Breast epithelium (tissue), 4 donors: ENCODE measurements around the gene KAT8. TPM values are rescaled to one million over a fixed set of nuclear protein-coding genes. Genes with fewer than 3 reads are reported as not detected.
"Not testable (repeated sequence)": the region's sequence is repeated elsewhere in the genome, so short reads cannot be mapped to it uniquely, and the experiment has no call there.

Source experiments
- DNase-seq, 2 donors: peaks; one replicate each; pipeline ENCODE4 v3.0.0-alpha.2; 2019; ENCODE audit warnings: low spot score in 2 of 2
- H3K27ac ChIP-seq, 2 donors: fragments of 200-600 bp; sonication (generic) in 1 of 2; one replicate each; pipeline ENCODE4 v1.5.1; 2016 to 2019; ENCODE audit warnings: mild to moderate bottlenecking in 1 of 2
- H3K27me3 ChIP-seq, 2 donors: fragments of 200-600 bp; sonication (generic) in 1 of 2; one replicate each; pipeline versions ENCODE4 v1.5.1 to v1.6.0; 2017 to 2019; ENCODE audit warnings: control low read depth in 1 of 2, mild to moderate bottlenecking in 1 of 2
- H3K36me3 ChIP-seq: fragments of 200-600 bp; one replicate; pipeline ENCODE4 v1.5.1; 2019
- H3K4me1 ChIP-seq, 2 donors: fragments of 200-600 bp; sonication (generic); one replicate each; pipeline ENCODE4 v1.5.1; 2016 to 2019; ENCODE audit warnings: control low read depth in 1 of 2
- H3K4me3 ChIP-seq, 3 donors: fragments of 200-600 bp; sonication (generic); 1 replicate in 2 of 3; 2 replicates in 1 of 3; pipeline ENCODE4 v1.5.1; 2016 to 2019; ENCODE audit warnings: mild to moderate bottlenecking in 3 of 3, moderate library complexity in 2 of 3
- H3K9me3 ChIP-seq, 2 donors: fragments of 200-600 bp; sonication (generic) in 1 of 2; one replicate each; pipeline ENCODE4 v1.5.1; 2016 to 2019; ENCODE audit warnings: control low read depth in 1 of 2
- CTCF ChIP-seq, 3 donors: fragments of 450-650 bp; IDR thresholded peaks; one replicate each; pipeline ENCODE4 v1.5.1; 2016 to 2017; ENCODE audit warnings: antibody characterized with exemption in 3 of 3, mild to moderate bottlenecking in 3 of 3, moderate library complexity in 3 of 3
- POLR2A ChIP-seq: fragments of 450-650 bp; IDR thresholded peaks from one replicate; pipeline ENCODE4 v1.6.1; 2016; ENCODE audit warnings: antibody characterized with exemption, mild to moderate bottlenecking, moderate library complexity
- POLR2AphosphoS5 ChIP-seq, 3 donors: sonication (generic); formaldehyde crosslinking; IDR thresholded peaks; one replicate each; pipeline ENCODE4 v1.6.1; 2017; ENCODE audit warnings: antibody characterized with exemption in 3 of 3
- intact Hi-C: fragments of 100-400 bp; cut with DNase I; formaldehyde crosslinking; loops from one replicate; pipeline ENCODE4 v1.15.1; 2023; ENCODE audit warnings: low total_unique reads
- total RNA-seq, 3 donors: library from RNA; depleted of rRNA; stranded (reverse); fragments of >200 nt; gene quantifications; one replicate each; pipeline ENCODE4 v1.1.0, GENCODE V29; 2016

KAT8 gene
- total RNA-seq, 3 donors from 2014 or later = 53.6 to 85.0 (median 67.8) TPM

GRCh38 chr16:31143694-31144148 is 26.3 kb downstream of the KAT8 start:
- H3K4me3 ChIP-seq = no peak overlapping the region
- H3K9me3 ChIP-seq = no peaks in the 10 kb centered on the region
- no peak for TF ChIP-seq POLR2A
- TF ChIP-seq POLR2AphosphoS5 (IDR thresholded peaks at IDR 0.05) = no peak
- no peak for TF ChIP-seq CTCF (IDR thresholded peaks at IDR 0.05)
- H3K27ac ChIP-seq = no peak overlapping the region
- peaks cover 9 to 13% of the 10 kb centered on the region in 2 donors for H3K4me1 ChIP-seq
- intact Hi-C loops = no loop called here
- H3K27me3 ChIP-seq = no peaks in the 10 kb centered on the region
- no peak for DNase-seq
- H3K36me3 ChIP-seq = no peaks in the 10 kb centered on the region

- H3K4me3 ChIP-seq, DNase-seq, intact Hi-C loops, H3K27ac ChIP-seq, H3K9me3 ChIP-seq, H3K27me3 ChIP-seq, H3K4me1 ChIP-seq, H3K36me3 ChIP-seq: not testable (repeated sequence)
These were observed 27.0 kb downstream of the KAT8 start for GRCh38 chr16:31144418-31144817.

- H3K4me1 ChIP-seq = peaks cover 9% of the 10 kb centered on the region in 2 donors
- no peaks in the 10 kb centered on the region for H3K36me3 ChIP-seq
- H3K27me3 ChIP-seq = no peaks in the 10 kb centered on the region
- TF ChIP-seq POLR2A = no peak
- no peak for TF ChIP-seq CTCF (IDR thresholded peaks at IDR 0.05)
- DNase-seq = no peak
- H3K9me3 ChIP-seq = no peaks in the 10 kb centered on the region
- intact Hi-C loops = no loop called here
- H3K27ac ChIP-seq = no peak overlapping the region
- no peak overlapping the region for H3K4me3 ChIP-seq
These were observed 28.0 kb downstream of the KAT8 start for GRCh38 chr16:31145398-31145990.

- Histone ChIP-seq H3K36me3 (no peaks in the 10 kb centered on the region), H3K27me3 (no peaks in the 10 kb centered on the region), H3K9me3 (no peaks in the 10 kb centered on the region), H3K4me1 (no peaks in the 10 kb centered on the region), H3K27ac (no peak overlapping the region), H3K4me3 (peak overlapping the region in 1 of 3 donors; percentile 63)
- TF ChIP-seq POLR2AphosphoS5 (IDR thresholded peaks at IDR 0.05) (no peak), POLR2A (no peak)
- DNase-seq = no peak
- intact Hi-C loops = no loop called here
These were observed 30.1 kb downstream of the KAT8 start for GRCh38 chr16:31147574-31147973.

GRCh38 chr16:31148281-31148728 is 30.8 kb downstream of the KAT8 start:
- peak in 1 of 2 donors; percentile 46 for DNase-seq
- no peaks in the 10 kb centered on the region for H3K9me3 ChIP-seq
- peak overlapping the region in 2 of 3 donors; percentile 40 to 63 for H3K4me3 ChIP-seq
- no peaks in the 10 kb centered on the region for H3K4me1 ChIP-seq
- no peak overlapping the region for H3K27ac ChIP-seq
- TF ChIP-seq POLR2A = no peak
- TF ChIP-seq CTCF (IDR thresholded peaks at IDR 0.05) = no peak
- TF ChIP-seq POLR2AphosphoS5 (IDR thresholded peaks at IDR 0.05) = no peak
- no peaks in the 10 kb centered on the region for H3K36me3 ChIP-seq
- intact Hi-C loops = no loop called here
- no peaks in the 10 kb centered on the region for H3K27me3 ChIP-seq

GRCh38 chr16:31148896-31149295 is 31.4 kb downstream of the KAT8 start:
- TF ChIP-seq CTCF (IDR thresholded peaks at IDR 0.05) (no peak), POLR2AphosphoS5 (IDR thresholded peaks at IDR 0.05) (no peak), POLR2A (no peak)
- intact Hi-C loops = no loop called here
- Histone ChIP-seq H3K27ac (no peak overlapping the region), H3K9me3 (no peaks in the 10 kb centered on the region), H3K36me3 (no peaks in the 10 kb centered on the region), H3K27me3 (no peaks in the 10 kb centered on the region), H3K4me3 (no peak overlapping the region), H3K4me1 (no peaks in the 10 kb centered on the region)
- DNase-seq = no peak
